HG03442 (cell line): ENCODE measurements around the gene SOX13.
"Not testable (repeated sequence)": the region's sequence is repeated elsewhere in the genome, so short reads cannot be mapped to it uniquely, and the experiment has no call there.

Experiments used
- ATAC-seq: cut with Tn5 transposase; IDR thresholded peaks from one replicate; pipeline ENCODE4 v1.9.1; 2021; ENCODE audit warnings: mild to moderate bottlenecking, moderate library complexity; ENCODE audit not compliant: unreplicated experiment

The SOX13 gene

DNA sequence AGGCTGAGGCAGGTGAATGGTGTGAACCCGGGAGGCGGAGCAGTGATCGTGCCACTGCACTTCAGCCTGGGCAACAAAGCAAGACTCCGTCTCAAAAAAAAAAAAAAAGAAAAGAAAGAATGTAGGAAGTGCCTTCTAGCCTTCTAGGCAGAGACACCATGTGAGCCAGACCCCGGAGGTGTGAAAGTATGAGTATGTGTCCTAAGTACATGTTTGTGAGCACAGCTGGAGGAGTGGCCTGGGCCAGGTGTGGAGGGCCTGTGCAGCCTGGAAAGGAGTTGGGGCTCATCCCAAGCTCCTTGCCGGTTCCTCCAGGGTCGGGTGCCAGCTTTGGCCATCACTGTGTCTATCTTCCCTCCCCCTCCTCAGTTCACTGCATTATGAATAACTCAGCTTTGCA lies 13.0 kb downstream of the SOX13 start:
- ATAC-seq, result no peak

DNA sequence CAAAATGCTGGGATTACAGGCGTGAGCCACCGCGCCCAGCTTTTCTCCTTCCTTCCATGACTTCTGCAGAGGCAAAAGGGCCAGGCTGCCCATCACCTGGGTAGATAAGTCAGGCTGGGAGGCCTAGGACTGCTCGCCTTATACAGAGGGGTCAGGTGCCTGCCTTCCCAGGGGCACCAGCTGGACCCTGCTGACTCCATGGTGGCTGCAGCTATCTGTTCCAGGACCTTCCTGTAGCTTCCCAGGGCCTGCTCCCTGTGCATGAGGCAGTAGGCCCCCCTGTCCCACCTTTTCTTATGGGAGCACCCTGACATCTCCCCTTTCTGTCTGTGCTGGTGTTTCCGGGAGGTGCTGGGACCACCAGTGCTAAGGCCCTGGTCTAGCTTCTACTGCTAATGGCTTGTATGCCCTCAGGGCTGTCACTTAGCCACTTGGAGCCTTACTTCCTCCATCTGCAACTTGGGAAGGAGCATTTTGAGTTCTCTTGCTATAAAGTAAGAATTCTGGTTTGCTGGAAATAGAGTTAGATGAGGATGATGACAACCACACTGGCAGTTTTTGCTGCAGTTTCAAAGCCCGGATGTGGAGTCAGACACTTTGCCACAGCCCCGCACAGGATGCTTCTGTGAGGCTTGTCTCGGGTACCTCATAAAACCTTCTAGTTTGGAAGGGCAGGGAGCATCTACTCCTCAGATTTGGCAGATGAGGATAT lies 14.4 kb downstream of the SOX13 start:
- no peak for ATAC-seq

DNA sequence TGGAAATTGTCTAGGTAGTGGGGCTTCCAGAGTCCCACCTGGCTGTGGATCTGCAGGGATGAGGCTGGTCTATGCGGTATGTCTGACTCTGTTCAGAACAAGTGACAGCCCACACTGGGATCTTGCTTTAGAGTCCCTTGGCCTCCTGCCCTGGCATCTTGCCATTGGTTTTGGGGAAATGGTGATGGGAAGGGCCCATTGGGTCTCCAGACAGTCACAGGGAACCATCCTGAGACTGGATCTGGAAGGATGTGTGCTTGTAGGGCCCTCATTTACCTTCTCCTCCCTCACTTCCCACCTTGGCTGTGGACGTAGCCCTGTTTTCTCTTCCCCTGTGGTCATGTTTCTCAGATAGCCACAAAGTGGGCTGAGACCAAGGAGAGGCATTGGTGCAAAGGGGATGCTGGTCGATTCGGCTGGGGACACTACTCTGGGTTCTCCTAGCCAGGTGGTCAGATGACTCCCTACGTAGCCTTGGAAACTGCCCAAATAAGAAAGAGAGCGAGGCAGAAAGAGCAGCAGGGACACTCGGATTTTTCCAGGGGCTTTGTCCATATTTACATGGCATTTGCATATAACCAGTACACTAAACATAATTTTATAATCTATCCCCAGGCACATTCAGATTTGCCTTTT lies 15.1 kb downstream of the SOX13 start:
- no peak for ATAC-seq

DNA sequence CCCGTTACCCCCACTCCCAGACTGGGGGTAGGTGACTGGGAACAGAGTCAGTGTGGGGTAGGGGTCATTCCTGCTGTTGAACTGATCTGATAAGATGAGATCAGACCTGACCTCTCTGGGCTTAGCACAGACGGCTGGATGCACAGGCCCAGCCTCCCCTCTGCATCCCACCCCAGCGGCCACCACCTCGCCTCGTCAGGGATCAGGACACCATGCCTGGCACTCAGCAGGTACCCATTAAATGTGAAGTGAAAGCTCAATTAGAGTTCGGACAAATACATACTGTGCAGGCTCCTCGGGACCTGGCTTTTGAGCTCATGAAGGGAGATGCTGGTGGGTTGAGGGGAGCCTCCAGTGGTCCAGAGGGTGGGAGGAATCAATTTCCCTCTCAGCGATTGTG lies 15.7 kb downstream of the SOX13 start:
- ATAC-seq, result no peak

DNA sequence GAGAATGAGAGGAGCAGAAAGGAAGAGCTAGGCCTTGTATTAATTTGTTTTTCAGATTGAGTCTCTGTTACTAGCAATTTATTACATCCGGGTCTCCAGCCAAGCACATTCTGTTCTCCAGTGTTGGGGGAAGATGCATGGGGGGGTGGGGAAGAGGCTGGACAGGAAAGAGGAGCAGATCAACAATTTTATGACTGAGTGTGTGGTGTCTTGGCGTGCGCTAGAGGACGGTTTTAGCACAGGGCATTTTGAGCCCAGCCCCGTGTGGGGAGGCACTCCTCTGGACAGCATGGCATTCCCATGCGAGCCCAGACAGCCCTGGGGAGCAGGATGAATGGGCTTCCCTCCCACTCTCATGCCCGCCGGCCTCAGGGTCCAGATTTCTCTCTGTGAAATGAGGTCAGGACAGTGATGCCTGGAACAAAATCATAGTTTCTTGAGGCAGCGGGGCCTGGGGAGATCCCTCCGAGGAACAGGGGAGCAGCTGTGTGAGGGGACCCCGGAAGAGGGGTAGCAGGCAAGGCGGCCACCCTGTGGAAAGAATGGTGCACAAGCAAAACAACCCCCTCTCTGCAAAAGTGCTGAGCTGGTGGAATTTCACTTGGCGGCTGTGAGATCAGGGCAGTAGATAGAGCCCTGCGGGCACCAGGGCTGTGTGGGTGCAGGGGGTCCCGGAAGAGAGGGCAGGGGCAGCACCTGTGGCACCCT lies 16.3 kb downstream of the SOX13 start:
- ATAC-seq, result no peak

DNA sequence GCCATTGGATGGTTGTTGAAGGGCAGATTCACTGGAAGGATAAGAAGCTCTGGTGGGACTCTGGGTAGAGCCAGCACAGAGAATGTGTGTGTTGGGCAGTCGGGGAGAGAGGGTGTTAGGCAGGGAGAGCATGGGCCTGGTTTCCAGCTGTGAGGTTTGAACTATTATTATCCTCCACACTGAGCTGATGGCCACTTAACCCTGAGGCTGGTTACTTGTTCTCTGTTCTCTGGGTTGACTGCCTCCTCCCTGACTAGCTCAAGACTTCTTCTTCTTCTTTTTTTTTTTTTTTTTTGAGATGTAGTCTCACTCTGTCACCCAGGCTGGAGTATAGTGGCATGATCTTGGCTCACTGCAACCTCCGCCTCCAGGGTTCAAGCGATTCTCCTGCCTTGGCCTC lies 17.2 kb downstream of the SOX13 start:
- ATAC-seq, result not testable (repeated sequence)

DNA sequence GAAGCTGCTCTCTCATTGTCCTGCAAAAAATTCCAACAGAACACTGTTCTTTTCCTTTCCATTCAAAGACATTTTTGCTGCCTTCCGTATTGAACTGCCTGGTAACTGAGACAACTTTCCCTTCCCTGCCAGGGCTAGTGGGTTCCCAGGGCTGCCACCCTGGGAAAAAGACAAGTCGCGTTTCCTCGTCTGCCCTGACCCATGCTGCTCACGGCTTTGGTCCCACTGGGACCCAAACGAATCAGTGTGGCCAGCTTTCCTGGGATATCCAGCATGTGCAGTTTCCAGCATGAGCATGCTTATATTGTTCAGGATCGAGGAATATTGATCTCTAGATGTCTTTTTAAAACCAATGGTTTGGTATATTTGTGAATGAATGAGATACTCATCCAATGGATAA lies 18.2 kb downstream of the SOX13 start:
- ATAC-seq, result no peak

DNA sequence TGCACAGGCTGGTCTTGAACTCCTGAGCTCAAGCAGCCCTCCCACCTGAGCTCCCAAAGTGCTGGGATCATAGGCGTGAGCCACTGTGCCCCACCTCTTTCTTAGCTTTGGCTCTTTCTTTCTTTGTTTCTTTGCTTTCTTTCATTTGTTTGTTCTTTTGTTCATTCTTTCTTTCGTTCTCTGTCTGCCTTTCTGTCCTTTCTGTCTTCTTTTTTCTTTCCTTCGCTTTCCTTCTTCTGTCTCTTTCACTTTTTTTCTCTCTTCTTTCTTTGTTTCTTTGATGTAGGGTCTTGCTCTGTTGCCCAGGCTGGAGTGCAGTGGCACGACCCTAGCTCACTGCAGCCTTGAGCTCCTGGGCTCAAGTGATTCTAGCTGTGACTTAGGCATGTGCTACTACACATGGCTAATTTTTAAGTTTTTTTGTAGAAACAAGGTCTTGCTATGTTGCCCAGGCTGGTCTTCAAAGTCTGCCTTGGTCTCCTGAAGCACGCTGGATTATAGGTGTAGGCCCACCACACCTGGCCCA lies 18.9 kb downstream of the SOX13 start:
- ATAC-seq, result no peak

DNA sequence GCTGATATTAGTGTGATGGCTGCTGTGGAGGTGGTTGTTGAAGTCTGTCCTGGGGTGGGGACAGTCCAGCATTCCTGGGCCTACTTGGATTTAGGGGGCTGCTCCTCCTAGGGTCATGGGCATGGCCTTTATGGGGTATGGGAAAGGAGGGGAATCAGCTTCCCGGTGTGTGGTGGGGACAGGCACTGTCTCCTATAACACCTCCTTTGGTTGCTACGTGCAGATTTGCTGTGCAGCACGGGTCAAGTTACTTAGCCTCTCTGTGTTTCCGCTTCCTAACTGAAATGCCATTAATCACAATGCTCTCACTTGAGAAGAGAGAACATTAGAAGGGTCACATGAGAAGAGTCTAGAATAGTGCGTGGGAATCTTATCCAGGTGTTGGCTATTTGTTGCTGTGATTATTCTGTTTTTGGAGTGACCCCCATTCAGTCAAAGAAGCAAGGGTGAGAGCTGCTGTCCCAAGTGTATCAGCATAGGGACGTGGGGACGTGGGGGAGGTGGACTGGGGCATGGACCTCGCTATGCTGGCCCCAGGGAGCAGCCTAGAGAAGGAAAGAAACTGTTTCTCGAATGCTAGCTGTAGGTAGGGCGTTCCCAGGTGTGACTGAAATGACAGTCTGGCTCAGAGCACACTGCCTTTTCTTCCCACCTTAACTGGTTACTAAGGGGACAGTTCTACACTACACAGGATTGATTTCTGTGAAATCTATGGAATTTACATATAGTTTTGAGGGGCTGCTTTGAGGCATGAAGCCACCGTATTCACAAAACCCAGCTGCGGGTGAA lies 19.9 kb downstream of the SOX13 start:
- no peak for ATAC-seq

DNA sequence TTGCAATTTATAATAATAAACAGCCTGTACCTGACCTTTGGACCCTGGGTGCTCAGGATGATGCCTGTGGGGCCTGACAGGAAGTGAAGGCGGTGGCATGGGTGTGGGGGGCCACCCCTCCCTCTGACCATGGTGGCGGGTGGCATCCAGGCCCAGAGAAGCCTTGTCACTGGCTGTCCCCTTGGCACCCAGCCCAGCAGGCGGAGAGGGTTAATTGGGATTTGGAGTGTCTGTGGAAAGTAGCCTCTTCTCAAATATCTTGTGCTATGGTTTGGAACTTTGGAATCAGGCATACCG lies 20.5 kb downstream of the SOX13 start:
- no peak for ATAC-seq

DNA sequence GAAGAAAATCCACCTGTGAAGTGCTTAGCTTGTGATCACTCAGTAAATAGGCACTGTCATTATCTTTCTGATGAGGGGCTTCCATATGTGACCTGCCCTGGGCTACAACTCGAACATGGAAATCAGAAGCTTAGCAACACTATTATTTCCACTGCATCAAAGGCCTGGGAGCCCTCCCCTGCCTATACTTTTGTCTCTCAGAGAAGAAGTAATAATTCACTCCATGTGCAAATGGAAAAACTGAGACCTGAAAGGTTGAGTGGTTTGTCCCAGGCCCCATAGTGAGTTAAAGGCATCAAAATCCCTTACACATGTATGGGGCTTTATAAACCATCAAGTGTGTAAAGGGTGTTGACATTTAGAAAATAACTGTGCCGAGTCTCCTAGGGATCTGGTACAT lies 20.9 kb downstream of the SOX13 start:
- ATAC-seq, result no peak

DNA sequence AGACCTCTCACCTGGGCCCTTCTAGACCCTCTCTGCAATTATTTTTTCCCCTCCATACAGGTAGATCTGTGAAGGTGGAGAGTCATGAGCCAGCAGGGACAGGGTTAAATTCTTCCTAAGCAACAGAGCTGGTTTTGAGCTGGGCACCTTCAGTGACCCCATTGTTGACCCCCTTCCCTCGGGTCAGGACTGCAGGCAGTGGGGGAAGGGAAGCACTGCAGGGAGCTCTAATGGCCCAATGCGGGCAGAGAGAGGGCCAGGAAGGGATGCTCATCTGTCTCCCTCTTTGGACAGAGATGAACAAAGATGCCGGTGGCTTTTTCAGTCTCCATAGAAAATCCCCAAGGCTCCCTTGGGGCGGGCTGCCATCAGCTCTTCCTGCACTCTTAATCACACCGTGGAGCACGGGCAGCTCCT lies 21.4 kb downstream of the SOX13 start:
- ATAC-seq, result no peak

DNA sequence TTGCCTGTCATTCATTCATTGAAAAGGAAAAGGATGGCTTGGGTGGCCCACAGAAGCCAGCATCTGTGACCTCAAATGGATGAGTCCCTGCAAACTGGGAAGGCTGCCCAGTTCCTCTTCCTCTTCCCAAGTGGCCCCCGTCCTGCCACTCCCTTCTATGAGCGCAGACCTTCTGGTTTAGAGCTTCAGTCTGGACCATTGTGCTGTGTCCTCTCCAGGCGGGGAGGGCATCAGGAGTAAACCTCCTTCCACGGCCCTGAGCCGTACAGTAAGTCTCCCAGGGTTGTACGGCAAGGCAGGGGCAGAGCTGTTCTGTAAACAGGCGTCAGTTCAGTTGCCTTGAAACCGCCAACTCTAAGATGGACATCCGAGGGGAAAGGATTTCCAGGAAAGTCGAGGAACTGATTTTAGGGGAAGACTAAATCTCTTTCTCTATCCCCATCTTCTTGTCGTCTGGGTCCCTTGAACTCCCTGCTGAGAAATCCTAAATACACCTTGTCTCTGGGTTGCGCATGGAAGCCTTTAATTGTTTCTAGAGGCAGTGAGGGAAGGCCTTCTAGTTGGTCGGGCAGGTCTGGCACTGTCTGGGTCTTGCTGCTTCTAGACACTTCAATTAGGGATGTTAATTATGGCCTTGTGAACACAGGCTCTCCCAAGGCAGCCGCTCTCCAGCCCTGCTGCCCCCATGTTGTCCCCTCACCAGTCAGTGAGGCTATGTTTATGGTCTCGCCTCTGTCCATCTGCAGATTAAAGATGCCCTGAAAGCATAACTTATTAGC lies 22.1 kb downstream of the SOX13 start:
- ATAC-seq, result no peak

DNA sequence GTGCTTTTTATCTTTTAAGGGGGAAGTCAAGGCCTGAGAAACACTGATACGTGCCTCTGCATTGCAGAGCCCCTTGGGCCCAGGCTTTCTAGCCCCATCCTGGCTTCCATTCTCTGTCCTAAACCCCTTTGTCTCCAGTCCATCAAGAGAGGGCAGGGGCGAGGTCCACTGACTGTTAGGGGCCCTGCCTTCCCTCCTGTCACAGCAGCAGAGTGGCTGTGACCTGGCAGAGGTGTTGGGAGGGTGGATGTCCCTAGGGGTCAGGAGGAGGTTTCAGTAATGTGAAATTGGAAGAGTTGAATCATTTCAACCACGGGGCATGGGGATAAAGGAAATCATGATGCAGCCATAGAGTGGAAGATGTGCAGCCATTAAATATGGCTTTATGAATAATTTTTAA lies 24.0 kb downstream of the SOX13 start:
- no peak for ATAC-seq

DNA sequence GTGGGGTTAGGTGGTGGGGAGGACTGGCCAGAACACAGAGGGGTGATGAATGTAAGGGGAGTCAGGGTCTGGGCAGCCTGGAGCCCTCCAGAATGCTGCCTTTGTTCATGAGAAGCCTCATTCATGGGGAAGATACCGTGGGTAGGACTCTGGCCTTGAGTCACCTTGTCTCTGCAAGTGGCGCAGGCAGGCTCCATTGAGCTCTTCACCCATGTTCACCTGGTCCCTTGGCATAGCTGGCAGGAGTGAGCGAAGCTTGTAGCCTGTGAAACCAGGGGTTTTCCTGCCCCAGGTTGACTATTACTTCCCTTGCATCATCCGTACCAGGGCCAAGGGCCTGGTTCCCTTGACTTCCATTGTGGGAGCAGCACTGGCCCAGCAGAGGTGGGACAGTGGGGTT lies 25.8 kb downstream of the SOX13 start:
- no peak for ATAC-seq

DNA sequence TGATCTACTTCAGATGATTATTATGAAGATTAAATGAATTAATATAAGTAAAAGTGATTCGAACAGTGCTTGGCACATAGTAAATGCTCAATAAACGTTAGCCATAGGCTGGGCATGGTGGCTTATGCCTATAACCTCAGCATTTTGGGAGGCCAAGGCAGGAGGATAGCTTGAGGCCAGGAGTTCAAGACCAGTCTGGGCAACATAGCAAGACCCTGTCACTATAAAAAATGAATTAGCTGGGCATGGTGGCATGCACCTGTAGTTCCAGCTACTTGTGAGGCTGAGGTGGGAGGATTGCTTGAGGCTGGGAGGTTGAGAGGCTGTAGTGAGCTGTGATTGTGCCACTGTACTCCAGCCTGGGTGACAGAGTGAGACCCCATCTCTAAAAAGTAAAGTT lies 26.8 kb downstream of the SOX13 start:
- ATAC-seq, result not testable (repeated sequence)

DNA sequence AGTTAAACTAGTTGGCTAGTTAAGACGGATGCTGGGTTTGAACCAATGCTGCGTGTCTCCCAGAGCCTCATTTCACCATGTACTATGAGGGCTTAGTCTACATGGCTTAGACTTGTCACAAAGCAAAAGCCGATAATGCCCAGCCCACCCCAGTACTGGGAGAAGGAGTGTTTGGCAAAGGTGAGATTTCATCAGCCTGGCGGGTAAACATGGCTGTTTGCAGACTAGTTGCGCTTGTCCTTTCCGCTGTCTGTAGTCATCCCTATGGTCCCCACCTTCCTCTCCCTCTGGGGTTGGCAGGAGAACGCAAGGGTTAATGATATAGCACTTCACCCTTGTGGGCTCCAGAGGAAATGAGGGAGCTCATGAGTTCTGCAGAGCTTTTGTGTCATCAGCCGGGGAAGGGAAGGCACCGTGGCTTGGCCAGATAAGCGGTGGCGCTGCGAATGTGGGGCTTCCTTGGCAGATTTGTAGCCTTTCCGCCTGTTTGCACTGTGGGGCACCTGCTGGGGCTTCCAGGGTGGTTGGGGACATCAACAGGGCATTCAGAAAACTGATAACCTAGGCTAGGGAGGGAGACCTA lies 29.2 kb downstream of the SOX13 start:
- no peak for ATAC-seq

DNA sequence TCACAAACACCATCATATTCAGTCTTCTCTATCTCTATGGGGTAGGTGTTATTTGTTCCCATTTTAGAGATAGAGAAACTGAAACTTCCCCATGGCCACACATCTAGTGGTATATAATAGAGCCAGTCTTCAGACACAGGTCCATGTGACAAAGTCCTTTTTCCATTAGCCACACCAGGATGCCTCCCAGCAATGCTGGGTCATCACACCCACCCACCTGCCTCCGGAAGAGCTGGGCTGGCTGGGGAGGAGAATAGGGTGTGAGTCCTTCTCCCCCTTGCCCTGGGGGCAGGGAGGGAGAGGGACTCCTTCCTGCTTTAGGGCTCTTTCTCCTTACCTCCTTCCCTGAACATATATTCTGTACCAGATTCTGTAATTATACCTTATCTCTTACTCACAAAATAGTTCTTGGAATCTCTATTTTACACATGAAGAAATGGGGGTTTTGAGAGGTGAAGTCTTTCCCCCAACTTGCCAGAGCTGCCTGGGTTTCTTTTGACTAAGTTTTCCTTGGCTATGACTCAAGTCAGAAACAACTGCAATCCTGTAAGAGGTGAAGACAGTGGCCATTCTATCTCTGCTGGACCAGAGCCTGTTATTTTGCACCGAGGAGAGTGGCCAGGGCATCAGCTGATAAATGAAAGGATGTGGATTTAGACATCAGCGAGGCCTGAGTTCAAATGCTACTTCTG lies 30.0 kb downstream of the SOX13 start:
- ATAC-seq, result no peak

DNA sequence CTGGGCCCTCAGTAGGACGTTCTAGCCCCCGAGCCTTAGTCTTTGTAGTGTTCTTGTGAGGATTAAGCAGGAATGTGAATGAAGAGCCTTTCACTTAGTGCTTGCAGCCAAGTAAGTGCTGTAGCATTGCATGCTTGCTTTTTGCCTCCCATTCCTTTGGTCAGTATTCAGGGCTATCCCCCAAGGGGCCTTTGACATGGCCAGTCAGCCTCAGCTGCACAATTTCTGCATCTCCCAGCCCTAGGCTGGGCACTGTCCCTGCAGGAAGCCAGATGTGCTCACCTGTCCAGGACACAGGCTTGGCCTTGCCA lies 30.5 kb downstream of the SOX13 start:
- no peak for ATAC-seq
